Astrocyte (in vitro differentiated cells and primary cell): ENCODE measurements around the gene KIF5A.

ENCODE experiments used
- CTCF ChIP-seq: IDR thresholded peaks from 2 replicates; pipeline ENCODE4 v1.5.1; 2011; ENCODE audit warnings: low read depth, mild to moderate bottlenecking, inconsistent platforms, low read length, moderate library complexity; ENCODE audit not compliant: insufficient read depth
- EZH2 ChIP-seq: IDR thresholded peaks from 2 replicates; pipeline ENCODE4 v1.6.1; 2012; ENCODE audit warnings: mild to moderate bottlenecking, low read length, inconsistent platforms; ENCODE audit not compliant: insufficient read depth

- TF ChIP-seq CTCF: no peak
- TF ChIP-seq EZH2: no peak
Measured at GRCh38 chr12:57586128-57586527, 36.3 kb downstream of the KIF5A start.
